HK-2 (cell line): ENCODE results near the gene PI4KA.
"Not testable (repeated sequence)": the region's sequence is repeated elsewhere in the genome, so short reads cannot be mapped to it uniquely, and the experiment has no call there.

Experiments
- DNase-seq: peaks from one replicate; pipeline ENCODE4 v3.0.0-alpha.2; 2018; ENCODE audit not compliant: unreplicated experiment

Gene PI4KA

GRCh38 chr22:20858615-20859416, at the start of gene PI4KA, which contains the start of gene SNAP29:
TSS of gene PI4KA (minus strand) at chr22:20858811. CDS start at chr22:20858725, 86 bp downstream.
TSS of gene SNAP29 (plus strand) at chr22:20859007. CDS start at chr22:20859111, 104 bp downstream.
- peak; percentile 96 for DNase-seq

- DNase-seq: no peak
Observed at GRCh38 chr22:20906387-20906767, 47.8 kb upstream of the PI4KA start.

GRCh38 chr22:20905415-20906386, 47.1 kb upstream of the PI4KA start:
- DNase-seq: no peak

GRCh38 chr22:20904980-20905355, 46.4 kb upstream of the PI4KA start:
- no peak for DNase-seq

- DNase-seq: no peak
Observed at GRCh38 chr22:20904008-20904979, 45.7 kb upstream of the PI4KA start.

GRCh38 chr22:20903093-20903492, 44.5 kb upstream of the PI4KA start:
- no peak for DNase-seq

GRCh38 chr22:20901093-20902033, 42.8 kb upstream of the PI4KA start:
- DNase-seq: not testable (repeated sequence)

GRCh38 chr22:20899827-20900423, 41.3 kb upstream of the PI4KA start:
- no peak for DNase-seq

GRCh38 chr22:20897737-20898136, 39.1 kb upstream of the PI4KA start:
- not testable (repeated sequence) for DNase-seq

GRCh38 chr22:20890975-20891374, 32.4 kb upstream of the PI4KA start:
- DNase-seq: no peak

- no peak for DNase-seq
Observed at GRCh38 chr22:20889904-20890540, 31.4 kb upstream of the PI4KA start.

GRCh38 chr22:20889025-20889704, 30.6 kb upstream of the PI4KA start:
- no peak for DNase-seq

- no peak for DNase-seq
Observed at GRCh38 chr22:20887375-20887774, 28.8 kb upstream of the PI4KA start.

GRCh38 chr22:20885557-20886323, 27.1 kb upstream of the PI4KA start:
- peak; percentile 70 for DNase-seq

GRCh38 chr22:20885017-20885556, 26.5 kb upstream of the PI4KA start:
- DNase-seq: no peak

GRCh38 chr22:20884454-20884853, 25.8 kb upstream of the PI4KA start:
- DNase-seq: no peak

GRCh38 chr22:20882855-20883254, 24.2 kb upstream of the PI4KA start:
- DNase-seq: no peak
